GM20431 (cell line): ENCODE measurements around the gene IL25.
"Not testable (repeated sequence)": the region's sequence is repeated elsewhere in the genome, so short reads cannot be mapped to it uniquely, and the experiment has no call there.

Experiments
- in situ Hi-C: fragments of 300-500 bp; cut with MseI, MboI; formaldehyde crosslinking; loops from one replicate; pipeline ENCODE4 v1.15.0; 2020; ENCODE audit warnings: low sequenced_read_pairs; ENCODE audit not compliant: unreplicated experiment

The IL25 gene

DNA sequence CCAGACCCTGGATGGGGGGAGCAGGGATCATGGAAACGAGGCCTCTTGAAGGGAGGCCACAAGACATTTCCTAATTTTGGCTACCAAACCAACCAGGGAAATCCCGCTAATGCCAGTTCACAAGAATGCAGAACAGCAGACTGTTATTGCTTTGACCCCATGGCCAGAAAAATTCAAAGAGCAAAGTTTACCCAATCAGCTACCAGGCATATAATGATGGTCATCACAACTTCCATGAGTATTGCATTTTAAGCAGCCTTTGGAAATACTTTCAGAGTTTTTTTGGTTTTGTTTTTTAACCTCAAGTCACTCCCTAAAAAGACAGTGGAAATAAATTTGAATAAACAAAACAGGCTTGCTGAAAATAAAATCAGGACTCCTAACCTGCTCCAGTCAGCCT lies at the start of gene IL25:
TSS of gene IL25 (plus strand) at position 301 of the 400 bp plus-strand sequence.
- in situ Hi-C loops: no loop called here

DNA sequence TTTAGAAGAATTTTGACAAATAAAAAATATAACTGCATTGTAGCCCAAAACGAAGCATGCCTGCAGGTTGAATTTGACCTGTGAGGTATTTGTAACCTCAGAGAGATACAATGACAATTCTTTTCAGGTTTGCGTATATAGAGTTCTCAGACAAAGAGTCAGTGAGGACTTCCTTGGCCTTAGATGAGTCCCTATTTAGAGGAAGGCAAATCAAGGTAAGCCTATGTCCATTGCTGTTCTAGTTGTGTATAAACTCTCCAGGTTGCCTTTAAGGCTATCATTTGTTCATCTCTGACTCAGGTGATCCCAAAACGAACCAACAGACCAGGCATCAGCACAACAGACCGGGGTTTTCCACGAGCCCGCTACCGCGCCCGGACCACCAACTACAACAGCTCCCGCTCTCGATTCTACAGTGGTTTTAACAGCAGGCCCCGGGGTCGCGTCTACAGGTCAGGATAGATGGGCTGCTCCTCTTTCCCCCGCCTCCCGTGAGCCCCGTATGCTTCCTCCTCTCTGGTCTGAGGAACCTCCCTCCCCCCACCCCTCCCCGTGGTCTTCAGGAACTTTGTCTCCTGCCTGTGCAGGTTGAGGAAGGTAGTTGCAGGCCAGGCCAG lies 48.7 kb upstream of the IL25 start:
- in situ Hi-C loops: no loop called here

DNA sequence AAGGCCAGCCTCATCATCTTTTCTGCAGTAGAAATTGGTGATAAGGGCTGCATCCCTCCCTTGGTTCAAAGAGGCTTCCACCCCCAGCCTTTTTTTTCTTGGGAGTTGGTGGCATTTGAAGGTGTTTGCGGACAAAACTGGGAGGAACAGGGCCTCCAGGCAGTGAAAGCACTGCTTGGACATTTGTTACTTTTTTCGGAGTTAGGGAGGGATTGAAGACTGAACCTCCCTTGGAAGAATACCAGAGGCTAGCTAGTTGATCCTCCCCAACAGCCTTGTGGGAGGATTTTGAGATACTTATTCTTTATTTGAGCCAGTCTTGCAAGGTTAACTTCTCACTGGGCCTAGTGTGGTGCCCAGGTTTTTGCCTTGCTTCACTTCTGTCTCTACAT lies 48.2 kb upstream of the IL25 start:
- in situ Hi-C loops: no loop called here

DNA sequence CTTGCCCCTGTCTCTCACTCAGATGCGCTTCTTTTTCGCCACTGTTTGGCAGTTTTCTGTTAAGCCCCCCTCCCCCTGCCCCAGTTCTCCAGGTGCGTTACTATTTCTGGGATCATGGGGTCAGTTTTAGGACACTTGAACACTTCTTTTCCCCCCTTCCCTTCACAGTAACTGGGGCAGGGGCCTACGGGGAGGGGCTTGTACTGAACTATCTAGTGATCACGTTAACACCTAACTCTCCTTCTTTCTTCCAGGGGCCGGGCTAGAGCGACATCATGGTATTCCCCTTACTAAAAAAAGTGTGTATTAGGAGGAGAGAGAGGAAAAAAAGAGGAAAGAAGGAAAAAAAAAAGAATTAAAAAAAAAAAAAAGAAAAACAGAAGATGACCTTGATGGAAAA lies 47.6 kb upstream of the IL25 start:
- in situ Hi-C loops: no loop called here

DNA sequence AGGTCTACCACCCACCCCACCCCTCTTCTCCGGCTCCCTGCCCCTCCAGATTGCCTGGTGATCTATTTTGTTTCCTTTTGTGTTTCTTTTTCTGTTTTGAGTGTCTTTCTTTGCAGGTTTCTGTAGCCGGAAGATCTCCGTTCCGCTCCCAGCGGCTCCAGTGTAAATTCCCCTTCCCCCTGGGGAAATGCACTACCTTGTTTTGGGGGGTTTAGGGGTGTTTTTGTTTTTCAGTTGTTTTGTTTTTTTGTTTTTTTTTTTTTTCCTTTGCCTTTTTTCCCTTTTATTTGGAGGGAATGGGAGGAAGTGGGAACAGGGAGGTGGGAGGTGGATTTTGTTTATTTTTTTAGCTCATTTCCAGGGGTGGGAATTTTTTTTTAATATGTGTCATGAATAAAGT lies 46.9 kb upstream of the IL25 start:
- in situ Hi-C loops: not testable (repeated sequence)

DNA sequence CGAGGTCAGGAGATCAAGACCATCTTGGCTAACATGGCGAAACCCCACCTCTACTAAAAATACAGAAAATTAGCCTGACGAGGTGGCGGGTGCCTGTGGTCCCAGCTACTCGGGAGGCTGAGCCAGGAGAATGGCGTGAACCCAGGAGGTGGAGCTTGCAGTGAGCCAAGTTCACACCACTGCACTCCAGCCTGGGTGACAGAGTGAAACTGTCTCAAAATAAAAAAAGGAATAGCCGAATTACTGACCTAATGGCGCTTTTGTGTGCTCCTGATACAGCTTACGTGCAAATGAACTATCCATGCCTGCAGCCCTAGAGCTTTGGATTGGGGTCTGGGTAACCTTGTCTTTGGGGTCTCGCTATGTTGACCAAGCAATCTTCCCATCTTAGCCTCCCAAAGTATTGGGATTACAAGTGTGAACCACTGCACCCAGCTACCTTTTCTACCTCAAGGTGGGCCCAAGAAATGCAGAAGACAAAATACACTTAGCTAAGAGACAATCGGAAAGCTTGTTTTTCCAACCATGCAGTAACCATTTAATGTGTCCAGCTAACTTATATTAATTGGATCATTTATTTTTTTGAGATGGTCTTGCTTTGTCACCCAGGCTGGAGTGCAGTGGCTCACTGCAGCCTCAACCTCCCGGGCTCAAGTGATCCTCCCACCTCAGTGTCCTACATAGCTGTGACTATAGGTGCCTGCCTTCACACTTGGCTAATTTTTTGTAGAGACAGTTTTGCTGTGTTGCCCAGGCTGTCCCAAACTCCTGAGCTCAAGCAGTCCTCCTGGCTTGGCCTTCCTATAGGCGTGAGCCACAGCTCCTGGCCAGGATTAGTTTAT lies 45.9 kb upstream of the IL25 start:
- in situ Hi-C loops: no loop called here

DNA sequence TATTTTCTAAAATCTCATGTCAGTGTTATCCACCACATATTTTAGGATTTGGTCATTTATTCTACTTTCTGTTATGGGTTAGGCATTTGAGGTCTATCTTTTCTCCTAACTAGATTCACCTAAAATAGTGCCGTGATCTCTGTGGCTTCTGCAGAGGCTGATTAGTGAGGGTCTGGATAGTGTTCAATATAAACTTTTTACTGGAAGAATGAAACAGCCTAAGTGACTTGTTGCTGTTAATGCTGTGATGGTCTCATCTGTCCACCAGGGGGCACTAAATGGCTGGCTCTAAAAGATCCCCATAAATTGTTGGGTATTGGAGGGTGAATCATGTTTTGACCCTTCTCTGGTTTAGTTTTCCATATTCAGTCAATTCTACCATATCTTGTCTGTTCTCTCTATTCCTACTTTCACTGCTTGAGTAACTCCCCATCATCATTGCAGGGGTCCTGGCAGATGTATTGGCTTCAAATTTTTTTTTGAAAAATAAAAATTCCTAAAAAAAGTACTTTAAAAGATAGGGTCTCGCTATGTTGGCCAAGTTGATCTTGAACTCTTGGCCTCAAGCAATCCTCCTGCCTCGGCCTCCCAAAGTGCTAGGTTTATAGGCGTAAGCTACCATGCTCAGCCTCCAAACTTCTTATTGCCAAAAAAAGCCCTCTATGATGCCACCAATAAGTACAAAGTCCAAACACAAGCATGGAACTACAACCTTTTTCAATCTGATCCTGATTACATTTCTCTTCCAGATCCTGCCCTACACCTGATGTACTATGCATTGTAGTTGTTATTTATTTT lies 44.5 kb upstream of the IL25 start:
- in situ Hi-C loops: no loop called here

DNA sequence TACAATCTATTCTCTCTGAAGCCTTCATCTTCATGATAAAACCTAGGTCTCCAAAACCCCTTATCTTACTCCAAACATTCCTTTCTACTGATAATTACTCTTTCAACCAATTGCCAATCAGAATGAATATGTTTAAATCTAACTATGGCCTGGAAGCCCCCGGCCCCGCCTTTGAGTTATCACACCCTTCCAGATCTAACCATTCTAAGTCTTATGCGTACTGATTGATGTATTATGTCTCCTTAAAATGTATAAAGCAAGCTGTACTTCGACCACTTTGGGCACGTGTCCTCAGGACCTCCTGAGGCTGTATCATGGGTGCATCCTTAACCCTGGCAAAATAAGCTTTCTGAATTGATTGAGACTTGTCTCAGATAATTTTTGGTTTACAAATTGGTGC lies 37.0 kb upstream of the IL25 start:
- in situ Hi-C loops: no loop called here

DNA sequence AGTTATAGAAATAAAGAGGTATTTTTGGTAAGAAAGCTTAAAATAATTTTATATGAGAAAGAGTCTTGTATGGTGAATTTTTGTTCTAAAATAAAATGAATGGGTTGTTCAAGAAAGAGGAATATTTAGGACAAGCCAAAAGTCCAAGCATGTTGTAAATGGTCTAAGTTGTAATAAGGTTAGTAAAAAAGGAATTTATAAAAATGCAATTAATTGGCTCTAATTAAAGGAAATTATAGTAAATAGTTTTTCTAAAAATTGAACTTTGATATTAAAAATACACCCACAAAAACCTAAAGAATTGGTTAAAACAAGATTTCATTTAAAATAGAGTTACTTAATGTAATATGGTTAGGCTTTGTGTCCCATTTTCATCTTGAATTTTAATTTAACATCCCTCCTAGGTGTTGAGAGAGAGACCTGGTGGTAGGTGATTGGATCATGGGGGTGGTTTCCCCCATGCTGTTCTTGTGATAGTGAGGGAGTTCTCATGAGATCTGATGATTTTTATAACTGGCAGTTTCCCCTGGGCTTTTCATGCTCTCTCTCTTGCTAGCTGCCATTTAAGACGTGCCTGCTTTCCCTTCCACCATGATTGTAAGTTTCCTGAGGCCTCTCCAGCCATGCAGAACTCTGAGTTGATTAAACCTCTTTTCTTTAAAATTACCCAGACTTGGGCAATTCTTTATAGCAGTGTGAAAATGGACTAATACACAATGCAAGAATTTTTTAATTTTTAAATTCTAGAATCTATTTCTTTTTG lies 32.9 kb upstream of the IL25 start:
- in situ Hi-C loops: no loop called here

DNA sequence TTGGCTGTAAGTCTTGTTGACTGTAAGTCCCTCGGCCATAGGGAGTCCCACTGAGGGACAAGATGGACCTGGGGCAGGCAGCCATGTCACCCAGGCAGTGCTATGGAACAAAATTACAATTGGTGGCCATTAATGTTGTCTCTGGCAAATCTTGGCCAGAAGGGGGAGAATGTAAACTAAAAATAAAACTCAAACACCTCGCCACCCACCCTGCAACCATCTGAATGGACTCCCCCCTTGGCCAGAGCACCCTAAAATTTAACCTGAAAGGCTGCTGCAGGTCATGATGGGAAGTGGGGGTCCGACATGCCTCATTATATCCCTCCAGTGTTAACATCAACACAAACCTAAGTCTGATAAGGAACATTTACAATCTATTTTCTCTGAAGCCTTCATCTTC lies 28.1 kb upstream of the IL25 start:
- in situ Hi-C loops: no loop called here

DNA sequence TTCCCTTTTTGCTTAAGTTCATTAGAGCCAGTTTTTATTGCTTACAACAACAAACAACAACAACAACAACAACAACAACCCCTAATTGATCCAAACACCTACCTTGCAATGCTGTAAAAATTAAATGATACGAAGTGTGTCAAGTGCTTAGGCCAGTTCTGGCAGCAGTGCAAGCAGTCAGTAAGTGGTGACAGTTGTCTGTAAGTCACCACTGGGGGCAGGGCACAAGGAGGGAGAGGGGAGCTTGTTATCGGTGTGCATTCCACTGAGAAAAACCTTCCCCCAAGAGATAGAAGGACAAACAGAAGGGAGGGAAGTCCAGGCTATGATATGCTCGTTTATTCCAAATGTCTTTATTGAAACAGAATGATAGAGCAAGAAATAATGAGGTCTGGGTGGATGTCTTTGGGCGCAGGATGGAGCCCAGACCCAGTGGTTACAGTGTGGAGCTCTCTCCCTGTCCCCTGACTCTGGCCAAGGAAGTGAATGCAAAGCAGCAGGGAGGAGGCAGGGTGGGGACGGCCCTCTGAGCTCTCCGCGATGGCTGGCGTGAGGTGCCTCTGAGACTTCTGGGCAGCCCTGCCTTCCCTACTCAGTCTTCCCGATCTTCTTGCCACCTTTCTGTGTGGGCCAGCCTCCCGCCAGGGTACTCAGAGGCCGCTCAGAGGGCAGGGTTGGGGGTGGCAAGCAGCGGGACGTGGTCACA lies 26.5 kb upstream of the IL25 start:
- in situ Hi-C loops: no loop called here

DNA sequence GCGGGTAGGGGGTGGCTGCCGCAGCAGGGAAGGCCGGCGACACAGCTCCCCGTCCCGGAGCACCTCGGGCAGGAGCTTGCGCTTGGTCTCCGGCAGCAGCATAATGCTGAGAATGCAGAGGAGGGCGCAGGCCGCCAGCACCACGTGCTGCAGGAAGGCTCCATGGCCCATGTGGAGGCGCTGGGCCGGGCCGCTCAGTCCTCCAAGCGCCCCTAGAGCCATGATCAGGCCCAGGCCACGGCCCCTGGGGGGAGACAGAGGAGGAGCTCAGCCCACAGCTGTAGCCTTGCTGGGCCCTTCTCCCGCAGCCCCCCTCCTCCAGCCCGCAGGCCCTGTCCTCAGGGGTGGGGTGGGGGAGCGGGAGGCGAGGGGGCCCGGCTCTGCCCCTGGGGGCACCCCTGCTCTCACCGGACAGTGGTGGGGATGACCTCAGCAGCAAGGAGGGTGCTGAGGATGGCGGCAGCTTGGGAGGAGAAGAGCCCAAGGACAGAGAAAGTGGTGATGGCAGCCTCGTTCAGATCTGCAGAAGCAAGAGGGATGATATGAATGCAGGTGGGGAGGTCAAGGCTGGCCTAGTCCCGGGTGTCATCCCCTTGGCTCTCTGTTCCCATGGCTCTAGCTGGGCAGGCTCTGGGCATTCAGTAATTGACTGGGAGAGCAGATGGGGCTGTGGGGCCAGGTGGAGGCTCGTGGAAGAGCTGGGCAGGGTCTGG lies 25.8 kb upstream of the IL25 start:
- in situ Hi-C loops: no loop called here

DNA sequence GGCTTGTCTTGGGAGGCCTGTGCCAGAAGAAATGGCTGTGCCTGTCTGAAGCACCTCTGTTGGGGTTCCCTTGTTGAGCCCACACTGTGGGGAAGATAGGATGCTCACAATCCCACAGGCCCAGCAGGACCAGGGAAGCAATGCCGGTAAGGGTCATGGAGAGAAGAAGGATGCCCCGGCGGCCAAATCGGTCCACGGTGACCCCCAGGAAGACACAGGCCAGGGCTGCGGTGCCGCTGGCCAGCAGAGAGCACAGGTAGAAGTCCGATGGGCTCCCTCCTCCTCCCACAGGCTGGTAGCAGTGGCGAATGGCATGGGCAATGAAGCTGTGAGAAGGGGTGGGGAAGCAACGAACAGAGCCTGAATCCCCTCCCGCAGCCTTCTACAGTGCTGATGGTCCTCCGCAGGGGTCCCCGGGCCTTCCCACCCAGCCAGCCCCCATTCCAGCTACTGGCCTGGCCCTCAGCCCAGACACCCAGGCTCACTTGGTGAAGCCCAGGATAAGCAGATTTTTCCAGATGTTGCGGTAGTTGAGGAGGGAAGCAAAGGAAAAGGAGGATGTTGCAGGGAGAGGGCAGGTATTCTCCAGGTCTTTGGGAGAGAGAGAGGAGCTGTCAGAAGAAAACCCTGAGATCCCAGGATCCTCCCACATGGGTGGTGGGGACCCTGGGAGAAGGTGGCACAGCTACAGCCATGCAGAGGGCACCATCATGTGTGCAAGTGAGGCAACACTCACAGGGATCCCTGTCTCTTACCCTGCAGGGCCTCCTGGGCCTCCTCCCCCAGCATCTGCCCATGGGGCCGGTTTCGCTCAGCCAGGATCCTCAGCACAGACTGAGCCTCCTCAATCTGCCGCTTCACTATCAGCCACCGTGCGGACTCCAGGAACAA lies 25.0 kb upstream of the IL25 start:
- in situ Hi-C loops: no loop called here

DNA sequence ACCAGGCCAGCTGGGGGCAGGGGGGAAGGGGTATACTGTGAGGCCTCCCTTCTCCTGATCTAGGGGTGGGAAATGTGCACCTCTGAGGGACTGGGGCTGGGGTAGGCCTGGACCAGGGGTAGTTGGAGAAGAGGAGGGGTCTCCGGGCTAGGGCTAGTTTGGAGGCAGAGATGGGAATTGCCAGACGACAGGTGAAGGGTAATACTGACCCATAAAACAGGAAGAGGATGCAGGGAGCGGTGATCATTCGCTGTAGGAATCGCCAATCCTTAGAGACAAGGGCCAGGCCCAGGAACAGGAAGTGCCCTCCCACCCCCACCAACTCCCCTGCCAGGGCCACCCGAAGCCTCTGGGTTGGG lies 24.3 kb upstream of the IL25 start:
- in situ Hi-C loops: no loop called here

DNA sequence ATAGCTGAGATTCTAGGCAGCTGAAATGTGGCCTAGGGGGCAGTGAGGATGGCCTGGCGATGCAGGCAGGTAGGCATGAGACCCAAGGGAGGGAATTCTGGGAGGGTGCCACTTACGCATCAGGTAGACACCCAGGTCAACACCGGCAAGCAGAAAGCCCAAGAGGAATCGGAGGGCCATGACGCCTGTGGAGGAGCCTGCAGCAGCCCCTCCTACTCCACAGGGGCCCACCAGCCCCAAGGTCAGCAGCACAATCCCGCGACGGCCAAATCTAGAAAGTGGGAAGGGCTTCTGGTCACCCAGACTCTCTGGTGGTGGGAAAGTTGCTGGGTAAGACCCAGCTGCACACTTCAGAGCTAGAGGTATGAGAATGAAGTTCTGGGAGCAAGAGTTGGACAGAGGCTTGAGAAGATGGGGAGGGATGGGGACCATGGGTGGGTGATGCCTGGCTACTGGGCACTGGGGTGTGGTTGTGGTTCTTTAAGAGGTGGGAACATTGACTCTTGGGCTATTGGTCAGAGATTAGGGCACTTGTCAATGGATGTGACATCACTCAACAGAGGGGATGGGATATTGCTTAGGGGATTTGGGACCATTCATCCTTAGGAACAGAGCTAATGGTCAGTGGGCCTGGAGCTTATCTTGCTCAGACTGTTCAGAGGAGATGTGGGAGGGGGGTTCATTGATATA lies 23.3 kb upstream of the IL25 start:
- in situ Hi-C loops: no loop called here

DNA sequence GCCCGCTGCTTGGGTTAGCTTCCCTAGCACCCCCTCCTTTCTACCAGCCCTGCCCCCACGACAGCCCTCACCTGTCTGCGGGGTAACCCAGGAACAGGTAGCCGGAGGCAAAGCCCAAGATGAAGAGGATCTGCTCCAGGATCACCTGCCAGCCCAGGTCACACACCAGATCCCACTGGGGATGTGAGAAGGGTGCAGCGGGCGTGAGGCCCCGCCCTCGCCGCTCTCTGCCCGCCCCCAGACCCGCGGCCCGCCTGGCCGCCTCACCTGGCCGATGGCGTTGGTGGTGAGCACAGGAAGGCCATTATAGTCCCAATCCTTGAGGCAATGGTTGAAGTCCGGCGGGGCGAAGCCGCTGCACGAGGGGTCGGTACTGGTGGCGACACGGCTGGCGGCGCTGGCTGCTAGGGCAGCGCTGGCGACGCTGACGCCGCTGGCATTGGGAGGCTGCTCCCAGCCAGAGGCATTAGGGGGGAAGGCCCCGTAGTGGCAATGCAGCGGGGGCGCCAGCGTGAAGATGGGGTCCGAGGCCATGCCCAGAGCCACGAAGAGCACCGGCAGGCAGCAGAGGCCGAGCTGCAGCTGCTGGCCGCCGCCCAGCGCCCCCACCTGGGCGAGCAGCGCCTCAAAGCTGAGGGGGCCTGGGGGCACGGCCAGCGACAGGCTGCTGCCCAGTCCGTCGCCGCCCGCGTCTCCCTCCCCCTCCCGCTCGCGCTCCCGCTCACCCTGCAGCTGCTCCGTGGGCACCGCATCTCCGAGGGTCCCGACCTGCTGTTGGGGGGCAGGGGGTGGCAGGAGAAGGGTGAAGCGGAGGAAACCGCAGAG lies 20.7 kb upstream of the IL25 start:
- in situ Hi-C loops: no loop called here
